ENCODE measurements around the gene FRRS1.

The FRRS1 gene

DNA sequence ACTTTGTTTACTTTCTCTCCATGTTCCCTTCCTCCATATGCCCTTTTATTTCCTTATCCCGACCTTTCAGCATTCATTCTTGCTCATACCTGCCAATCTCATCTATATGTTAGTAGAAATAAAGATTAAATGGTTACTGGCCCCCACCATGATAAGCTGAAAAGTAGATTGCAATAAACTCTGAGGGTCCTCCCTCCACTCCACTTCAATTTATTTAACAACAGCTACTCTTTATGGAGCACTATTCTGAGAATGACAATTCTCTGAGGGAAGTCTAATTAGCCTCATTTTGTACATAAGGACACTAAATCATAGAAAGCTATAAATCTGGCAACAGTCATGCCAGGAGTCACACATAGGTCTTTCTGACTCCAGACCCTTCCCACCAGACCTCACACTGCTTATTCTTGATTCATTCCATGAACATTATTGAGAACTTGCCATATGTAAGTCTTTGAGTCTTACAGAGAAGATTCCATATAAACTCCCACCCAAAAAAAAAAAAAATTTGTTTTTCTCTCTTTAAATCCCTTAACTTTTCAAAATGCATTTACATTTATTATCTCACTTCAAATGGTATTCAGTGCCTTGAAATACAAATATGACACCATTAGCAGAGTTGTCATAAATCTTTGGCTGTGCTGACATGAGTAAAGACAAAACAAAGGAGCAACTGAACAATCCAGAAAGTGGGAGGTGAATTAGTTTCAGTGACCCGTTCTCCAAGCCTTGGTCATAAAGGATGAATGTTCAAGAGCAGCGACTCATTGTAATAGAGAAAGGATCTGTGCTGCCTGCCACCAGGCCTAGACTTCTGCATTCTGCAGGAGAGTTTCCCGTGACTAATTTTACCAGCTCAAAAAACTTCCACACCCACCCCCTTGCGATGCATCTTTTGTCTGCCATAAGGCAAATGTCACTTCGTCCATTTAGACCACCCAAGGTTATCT, 92.0 kb downstream of the FRRS1 start:
- no peak for DNase-seq

GRCh38 chr1:99673315-99673714, 93.1 kb downstream of the FRRS1 start:
- no peak for DNase-seq

GRCh38 chr1:99672530-99673213, 93.8 kb downstream of the FRRS1 start:
- peak; percentile 44 for DNase-seq

DNA sequence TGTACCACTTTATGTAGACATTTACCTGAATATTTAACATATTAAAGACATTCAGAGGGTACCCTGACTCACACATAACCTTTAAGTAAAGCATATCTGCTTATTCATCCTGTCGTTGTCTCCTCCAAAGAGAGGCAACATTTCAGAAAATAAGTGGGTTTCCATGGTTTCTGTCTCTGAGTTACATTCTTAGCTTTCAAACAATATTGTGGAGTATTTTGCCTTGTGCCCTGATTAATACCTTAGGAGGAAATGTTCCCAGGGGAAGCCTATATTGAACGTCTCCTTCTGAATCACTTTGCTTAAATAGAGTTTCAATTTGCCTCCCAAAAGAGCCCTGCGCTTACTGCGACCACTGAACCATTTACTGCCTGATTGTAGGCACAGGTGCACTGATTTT, 94.4 kb downstream of the FRRS1 start:
- no peak for DNase-seq

DNA sequence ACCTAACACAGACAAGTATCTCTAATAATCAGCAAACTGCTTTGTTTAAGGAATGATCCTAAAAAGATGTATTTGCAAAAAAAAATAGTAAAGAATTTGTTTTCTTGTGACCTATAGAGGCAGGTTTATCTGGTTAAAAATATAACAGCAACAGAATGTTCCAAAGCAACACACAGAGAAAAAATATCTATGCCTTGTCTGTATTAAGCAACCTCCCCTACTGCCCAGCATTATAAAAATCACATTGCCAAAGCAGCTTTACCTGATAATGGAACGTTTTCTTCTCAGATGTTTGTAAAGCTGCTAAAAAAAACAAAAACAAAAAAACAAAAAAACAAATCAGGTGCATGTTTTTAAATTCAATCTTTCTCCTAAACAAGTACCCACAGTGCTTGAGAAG, 95.9 kb downstream of the FRRS1 start:
- no peak for DNase-seq

DNA sequence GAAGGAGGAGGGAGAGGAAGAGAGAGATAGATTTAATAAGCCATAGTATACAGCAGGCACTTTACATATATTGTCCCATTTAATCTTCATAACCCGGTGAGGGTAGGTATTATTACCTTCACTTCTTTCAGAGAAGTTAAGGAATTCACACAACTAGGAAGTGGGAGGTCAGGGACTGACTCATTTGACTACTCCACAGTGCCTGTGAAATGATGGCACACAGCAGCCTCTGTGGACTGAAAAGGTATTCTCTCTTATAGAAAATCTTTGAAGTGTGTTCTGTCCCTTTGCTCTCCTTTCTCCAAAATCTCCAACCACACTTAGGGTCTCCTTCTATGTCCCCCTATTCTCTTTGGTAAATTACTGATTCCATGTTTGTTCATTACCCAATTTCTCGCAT, 96.6 kb downstream of the FRRS1 start:
- no peak for DNase-seq

DNA sequence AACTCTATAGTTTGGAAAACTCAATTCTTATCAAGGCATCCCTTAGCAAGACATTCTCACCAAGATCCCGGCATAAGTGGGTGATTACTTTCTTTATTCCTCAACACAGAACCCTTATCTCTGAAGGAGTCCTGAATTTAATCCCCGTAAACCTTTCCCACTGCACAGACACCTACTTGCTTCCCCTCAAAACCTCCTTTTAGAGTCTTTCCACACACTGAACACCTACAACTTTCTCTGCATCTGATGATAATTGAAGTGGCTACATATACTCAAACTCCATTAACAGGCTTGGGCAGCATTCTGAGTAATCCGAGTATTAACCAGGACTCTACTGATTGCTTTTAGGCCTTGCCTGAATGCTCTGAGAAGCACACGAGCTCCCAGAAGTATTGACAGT, 97.1 kb downstream of the FRRS1 start:
- DNase-seq: no peak

DNA sequence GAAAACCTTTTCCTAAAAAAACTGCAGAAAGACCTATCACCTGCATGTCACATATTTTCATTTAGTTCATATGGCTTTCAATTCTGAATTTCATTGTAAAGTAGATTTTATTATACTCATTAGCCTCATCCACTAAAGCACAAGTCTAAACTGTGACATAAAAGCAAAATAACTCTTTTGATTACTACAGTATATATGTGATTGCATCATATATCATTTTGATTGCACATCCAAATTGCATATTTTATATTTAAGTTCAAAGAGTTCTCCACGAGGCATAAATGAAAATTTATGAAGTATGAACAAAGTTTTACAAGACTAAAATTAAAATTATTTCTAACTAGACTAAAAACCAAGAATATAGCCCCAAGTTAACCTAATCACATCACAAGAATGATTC, 101.2 kb downstream of the FRRS1 start:
- no peak for DNase-seq

- DNase-seq: no peak
These were observed 102.9 kb downstream of the FRRS1 start for GRCh38 chr1:99663501-99663900.

DNA sequence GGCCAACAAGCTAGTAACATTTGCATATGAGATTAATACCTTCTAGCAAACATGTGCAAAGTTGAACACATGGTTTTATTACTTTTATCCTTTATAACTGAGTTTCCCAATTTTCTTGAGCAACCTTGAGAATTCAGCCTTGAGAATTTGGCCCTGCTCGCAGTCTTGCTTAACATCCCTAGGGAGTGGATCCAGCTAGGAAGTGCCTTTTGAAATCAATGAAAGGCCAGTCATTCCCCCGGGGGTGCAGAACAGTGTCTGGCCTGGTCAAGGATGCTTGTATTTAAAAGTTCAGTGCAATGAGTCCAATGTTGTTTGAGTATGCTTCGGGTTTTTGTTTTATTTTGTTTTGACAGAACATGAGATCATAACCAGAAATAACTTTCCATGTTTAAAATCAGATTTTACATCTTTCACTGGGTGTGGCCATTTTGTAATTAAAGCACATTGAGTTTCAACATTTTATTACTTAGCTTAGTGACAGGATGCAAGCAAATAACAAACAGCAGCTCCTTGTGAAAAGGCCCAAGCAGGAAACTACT, 103.8 kb downstream of the FRRS1 start:
- no peak for DNase-seq

- DNase-seq: no peak
These were observed 104.7 kb downstream of the FRRS1 start for GRCh38 chr1:99661780-99662179.

GRCh38 chr1:99660496-99660895, 105.9 kb downstream of the FRRS1 start:
- no peak for DNase-seq

GRCh38 chr1:99659755-99660210, 106.7 kb downstream of the FRRS1 start:
- DNase-seq: no peak

Data from femur (tissue), 1 donor.